HT-29 (cell line): ENCODE results near the gene POU2F2. TPM values are rescaled to one million over a fixed set of nuclear protein-coding genes. Genes with fewer than 3 reads are reported as not detected.
"Not testable (repeated sequence)": the region's sequence is repeated elsewhere in the genome, so short reads cannot be mapped to it uniquely, and the experiment has no call there.

ENCODE experiments used
- DNase-seq: peaks from one replicate; pipeline ENCODE4 v3.0.0-alpha.2; 2015; ENCODE audit warnings: low spot score
- small RNA-seq: library from RNA; depleted of rRNA; stranded (forward); fragments of <200 nt; gene quantifications from one replicate; pipeline ENCODE3, GENCODE V24; 2014
- total RNA-seq: library from RNA; depleted of rRNA; stranded (reverse); fragments of >200 nt; shearing (Covaris generic); gene quantifications from 2 replicates; pipeline ENCODE4 v1.2.3, GENCODE V29; 2014; rRNA removed

The POU2F2 gene
- total RNA-seq, 1 experiment from 2014 or later = 0.03 TPM

DNA sequence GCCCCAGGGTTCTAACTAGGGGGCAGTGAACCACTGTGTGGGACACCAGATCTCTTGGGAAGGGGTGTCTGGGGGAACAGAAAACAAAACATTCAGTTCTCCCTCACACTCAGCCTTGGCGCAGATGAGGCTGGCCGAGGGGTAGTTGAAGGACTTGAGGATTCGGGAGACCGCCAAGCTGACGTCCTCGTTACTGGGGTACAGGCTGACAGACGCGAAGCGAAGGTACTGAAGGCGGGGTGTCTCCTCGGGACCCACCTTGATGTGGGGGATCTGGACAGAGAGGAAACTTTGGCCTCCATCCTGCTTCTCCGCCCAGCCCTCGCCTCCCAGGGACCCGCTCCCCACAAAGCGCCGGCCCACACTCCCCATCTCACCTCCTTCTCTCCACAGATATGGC, 69.9 kb downstream of the POU2F2 start:
- no peak for DNase-seq

- DNase-seq = no peak
Observed at GRCh38 chr19:42060117-42060516, 72.1 kb downstream of the POU2F2 start.

- DNase-seq = no peak
Observed at GRCh38 chr19:42059196-42059595, 73.0 kb downstream of the POU2F2 start.

DNA sequence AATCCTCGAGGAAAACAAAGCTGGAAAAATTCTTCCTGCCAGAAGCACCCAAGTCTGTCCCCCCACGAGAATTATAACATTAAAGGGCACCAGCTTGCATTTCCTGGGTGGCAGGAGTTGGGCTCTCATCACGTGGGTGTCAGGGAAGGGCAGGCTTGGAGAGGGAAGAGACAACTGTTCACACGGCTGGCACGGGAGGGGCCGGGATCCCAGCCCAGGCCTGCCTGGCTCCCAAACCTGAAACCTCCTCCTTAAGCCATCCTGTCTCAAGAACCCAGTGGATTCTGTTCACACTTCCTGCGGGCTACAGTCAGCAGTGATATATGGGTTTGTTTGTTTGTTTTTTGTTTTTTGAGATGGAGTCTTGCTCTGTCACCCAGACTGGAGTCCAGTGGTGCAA, 74.4 kb downstream of the POU2F2 start:
- DNase-seq = no peak

DNA sequence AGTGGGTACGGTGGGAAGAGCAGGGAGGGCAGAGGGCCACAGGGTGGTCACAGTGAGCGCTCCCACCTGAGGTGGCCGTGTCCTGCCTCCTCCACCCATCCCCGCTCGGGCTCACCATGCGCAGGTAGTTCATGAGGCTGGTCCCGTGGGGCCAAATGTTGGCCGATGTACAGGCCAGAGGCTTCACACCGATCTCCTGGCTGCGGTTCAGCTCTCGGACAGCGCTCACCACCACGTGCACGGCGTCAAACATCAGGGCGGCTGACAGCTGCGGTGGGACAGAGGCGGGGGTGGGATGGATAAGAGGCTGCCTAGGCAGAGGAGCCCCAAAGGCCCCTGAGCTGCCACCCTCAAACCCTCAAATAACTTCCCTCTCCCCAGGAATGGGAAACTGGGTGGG, 78.0 kb downstream of the POU2F2 start:
- DNase-seq = no peak

GRCh38 chr19:42053037-42053935, 79.0 kb downstream of the POU2F2 start:
- no peak for DNase-seq

- no peak for DNase-seq
Observed at GRCh38 chr19:42052241-42052863, 79.9 kb downstream of the POU2F2 start.

GRCh38 chr19:42051166-42052115, 80.8 kb downstream of the POU2F2 start:
- DNase-seq = peak; percentile 31

DNA sequence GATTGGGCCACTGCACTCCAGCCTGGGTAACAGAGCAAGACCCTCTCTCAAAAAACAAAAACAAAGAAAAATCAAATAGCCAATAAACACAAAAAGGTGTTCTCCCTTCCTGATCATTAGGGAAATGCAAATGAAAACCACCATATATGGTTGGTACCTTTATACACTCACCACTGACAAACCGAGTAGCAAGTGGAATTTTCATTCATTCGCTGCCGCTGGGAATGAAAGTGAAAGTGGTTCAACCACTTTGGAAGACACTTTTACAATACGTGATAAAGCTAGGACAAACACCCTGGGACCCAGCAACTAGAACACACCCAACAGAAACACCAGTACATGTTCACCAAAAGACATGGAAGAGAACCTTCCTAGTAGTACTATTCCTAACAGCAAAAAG, 83.3 kb downstream of the POU2F2 start:
- DNase-seq = peak; percentile 52

DNA sequence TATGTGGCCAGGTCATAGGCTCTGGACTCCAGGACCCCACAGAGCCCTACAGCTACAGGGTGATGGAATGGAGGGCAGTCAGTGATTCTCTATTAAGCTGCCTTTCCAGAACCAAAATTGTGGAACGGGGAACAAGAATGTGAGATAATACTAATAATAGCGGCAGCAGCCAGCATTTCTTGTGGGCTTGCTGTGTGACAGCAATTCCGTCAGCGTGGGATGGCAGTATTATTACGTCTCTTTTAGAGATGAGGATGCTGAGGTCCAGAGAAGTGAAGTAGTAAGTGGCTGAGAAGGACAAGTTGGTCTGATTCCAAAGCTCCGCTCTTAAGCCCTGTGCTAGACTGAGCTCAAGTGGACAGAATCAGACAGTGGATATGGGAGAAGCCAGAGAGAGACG, 86.7 kb downstream of the POU2F2 start:
- no peak for DNase-seq

DNA sequence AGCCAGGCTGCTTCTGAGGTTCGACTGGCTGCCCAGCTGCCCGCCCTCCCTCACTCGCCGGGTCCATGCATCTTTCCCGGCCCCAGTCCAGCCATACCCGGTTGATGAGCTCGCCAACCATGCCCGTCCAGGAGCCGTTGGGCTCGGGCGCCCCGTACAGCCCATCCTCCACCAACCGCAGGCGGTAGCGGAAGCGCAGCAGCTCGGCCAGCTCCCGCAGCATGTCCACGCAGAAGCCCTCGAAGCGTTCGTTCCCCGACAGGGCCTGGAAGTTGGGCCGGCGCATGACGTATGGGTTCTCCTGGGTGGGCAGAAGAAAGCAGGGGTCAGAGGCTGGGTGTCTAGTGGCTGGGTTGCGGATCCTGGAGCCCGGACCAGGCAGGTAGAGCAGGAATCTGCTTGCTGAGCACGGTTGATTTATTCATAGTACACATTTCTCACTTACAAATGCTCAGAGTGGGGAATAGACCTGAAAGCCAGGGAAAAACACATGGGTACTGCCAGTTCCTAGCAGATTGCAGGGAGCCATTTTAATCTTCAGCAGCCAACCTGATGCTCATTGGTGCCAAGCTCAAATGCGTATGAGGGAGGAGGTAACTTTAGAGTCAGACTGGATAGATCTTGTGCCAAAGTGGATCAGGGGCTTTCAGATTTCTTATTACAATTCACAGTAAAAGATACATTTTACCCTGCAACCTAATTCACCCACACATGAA, 89.6 kb downstream of the POU2F2 start:
- DNase-seq = no peak

DNA sequence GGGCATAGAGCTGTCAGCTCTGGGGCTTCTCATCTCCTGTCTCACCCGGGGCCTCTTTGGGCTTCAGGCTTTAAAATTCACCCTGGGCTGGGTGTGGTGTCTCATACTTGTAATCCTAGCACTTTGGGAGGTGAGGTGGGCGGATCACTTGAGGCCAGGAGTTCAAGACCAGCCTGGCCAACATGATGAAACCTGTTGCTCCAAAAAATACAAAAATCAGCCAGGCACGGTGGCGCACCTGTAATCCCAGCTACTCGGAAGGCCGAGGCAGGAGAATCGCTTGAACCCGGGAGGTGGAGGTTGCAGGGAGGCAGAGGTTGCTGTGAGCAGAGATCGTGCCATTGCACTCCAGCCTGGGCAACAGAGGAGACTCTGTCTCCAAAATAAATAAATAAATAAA, 91.8 kb downstream of the POU2F2 start:
- DNase-seq = not testable (repeated sequence)

DNA sequence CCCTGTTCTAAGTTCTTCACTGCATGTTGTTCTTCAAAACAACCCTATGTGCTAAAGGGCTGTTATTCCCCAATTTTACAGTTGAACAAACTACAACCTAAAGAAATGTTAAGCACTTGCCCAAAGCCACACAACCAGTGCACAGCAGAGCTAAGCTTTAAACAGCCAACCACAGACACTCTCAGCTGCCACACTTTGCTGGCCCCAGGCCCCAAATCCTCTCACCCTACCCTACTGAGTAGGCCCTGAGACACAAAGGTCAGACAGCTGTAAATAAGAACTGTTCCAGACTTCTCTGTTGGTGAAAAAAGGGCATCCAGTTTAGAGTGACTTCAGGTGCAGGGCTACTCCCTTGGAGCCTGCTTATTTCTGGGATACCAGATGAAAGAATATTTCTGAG, 92.2 kb downstream of the POU2F2 start:
- DNase-seq = no peak

- no peak for DNase-seq
Observed at GRCh38 chr19:42038666-42039065, 93.6 kb downstream of the POU2F2 start.

DNA sequence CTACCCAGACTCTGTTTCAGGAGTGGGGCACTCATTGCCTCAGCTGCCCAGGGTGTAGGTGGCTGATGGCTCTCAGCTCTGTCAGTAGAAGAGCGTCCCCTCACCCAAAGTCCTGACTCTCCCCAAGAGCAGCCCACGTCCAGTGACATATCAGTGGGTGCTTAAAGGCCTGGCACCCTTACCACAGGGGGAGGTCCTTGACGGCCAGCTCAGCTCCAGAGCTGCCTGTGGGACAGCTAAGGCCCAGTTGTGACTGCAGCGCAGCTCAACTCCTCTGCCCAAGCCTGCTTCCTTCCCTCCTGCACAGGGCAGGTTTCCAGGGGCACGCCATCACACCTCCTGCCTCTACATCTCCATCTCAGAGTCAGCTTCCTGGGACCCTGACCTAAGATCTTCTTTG, 94.6 kb downstream of the POU2F2 start:
- no peak for DNase-seq

Small RNAs within 50 kb of the gene (small RNA-seq; reads per million reads assigned to genes)
- not detected for gene MIR4323

Other genes with a start within 250 kb of the POU2F2 start
- 189 and 199 TPM in 2 replicates for gene ARHGEF1, start 249.3 kb downstream of the POU2F2 start, total RNA-seq
- 0.39 and 0.64 TPM in 2 replicates for gene ERFL, start 204.0 kb downstream of the POU2F2 start, total RNA-seq
- gene RABAC1, start 173.1 kb downstream of the POU2F2 start, total RNA-seq = 232 and 234 TPM in 2 replicates
- 0.10 and 0.66 TPM in 2 replicates for gene ATP1A3, start 138.2 kb downstream of the POU2F2 start, total RNA-seq
- gene GRIK5, start 62.2 kb downstream of the POU2F2 start, total RNA-seq = 0.21 TPM in 1 of 2 replicates, not detected in the other
- 44.5 and 48.5 TPM in 2 replicates for gene ZNF574, start 56.3 kb downstream of the POU2F2 start, total RNA-seq
- 121 and 124 TPM in 2 replicates for gene DEDD2, start 85.2 kb upstream of the POU2F2 start, total RNA-seq
- 15.3 and 15.9 TPM in 2 replicates for gene ZNF526, start 87.9 kb upstream of the POU2F2 start, total RNA-seq
- 41.4 and 43.8 TPM in 2 replicates for gene GSK3A, start 110.2 kb upstream of the POU2F2 start, total RNA-seq
- 157 and 160 TPM in 2 replicates for gene ERF, start 122.7 kb upstream of the POU2F2 start, total RNA-seq
- gene CIC, start 136.8 kb upstream of the POU2F2 start, total RNA-seq = 42.1 and 55.5 TPM in 2 replicates
- gene PRR19, start 169.7 kb upstream of the POU2F2 start, total RNA-seq = 4.4 and 4.7 TPM in 2 replicates
- gene PAFAH1B3, start 170.2 kb upstream of the POU2F2 start, total RNA-seq = 286 and 326 TPM in 2 replicates
- gene TMEM145, start 180.9 kb upstream of the POU2F2 start, total RNA-seq = 0.29 and 0.81 TPM in 2 replicates
- gene MEGF8, start 193.2 kb upstream of the POU2F2 start, total RNA-seq = 17.6 and 22.9 TPM in 2 replicates